CD4-positive, alpha-beta T cell treated with Interleukin-17A for 1 hour (primary cell): ENCODE results near the gene EIF4E3.
A peak's percentile ranks its signal among the peaks of the same experiment; 100 is the strongest.

Source experiments
- DNase-seq: peaks from one replicate; pipeline ENCODE4 v3.0.0-alpha.2; 2020

The EIF4E3 gene

DNA sequence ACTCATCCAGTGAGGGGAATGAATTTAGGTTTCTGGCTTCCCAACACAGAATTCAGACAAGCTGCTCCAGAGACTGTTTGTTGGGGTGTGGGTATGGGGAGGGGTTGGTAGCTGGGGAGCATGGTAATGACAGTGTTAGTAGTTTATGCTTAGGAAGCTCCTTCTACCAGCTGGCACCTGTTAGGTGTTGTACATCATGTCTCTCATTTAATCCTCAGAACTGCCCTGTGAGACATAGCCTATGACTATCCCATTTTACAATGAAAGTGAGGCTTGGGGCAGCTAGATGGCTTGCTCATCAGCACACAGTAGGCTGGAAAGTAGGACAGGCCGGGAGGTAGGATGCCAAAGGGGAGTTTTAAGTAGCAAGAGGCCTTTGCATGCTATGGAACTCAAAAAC is 2.5 kb downstream of the EIF4E3 start:
- no peak for DNase-seq

DNA sequence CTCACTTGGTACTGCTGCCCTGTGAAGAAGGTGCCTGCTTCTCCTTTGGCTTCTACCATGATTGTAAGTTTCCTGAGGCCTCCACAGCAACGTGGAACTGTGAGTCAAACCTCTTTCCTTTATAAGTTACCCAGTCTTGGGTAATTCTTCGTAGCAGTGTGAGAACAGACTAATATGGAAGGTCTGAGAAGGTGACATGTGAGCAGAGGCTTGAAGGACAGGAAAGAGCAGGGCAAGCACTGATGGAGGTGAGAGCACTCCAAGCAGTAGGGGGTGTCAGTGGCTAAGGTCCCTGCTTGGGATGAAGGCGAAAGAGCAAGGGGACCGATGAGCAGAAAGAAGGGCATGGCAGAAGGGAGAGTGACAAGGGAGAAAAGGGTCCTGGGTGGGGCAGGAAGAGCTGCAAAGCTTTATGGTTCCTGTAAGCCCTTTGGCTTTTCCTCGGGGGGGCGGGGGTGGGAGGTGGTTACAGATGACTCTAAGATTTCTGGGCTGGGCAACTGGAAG is 3.5 kb downstream of the EIF4E3 start:
- DNase-seq: peak; percentile 54

DNA sequence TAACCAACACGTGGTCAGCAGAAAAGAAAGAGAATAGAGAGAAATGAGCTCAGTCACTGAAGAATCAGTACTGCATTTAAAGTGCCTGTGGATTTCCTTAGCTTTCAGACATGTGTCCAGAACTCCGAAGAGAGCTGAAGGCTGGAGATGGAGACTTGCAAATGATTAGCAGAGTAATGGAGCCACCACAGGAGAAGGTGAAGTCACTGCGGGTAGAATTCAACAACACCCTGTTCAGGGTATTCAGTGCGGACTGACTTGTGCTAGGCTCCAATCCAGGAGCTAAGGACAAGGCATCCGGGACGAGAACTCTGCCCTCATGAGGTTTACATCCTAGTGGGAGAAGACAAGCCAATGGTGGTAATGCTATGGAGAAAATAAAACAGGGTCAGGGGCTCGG is 4.2 kb downstream of the EIF4E3 start:
- no peak for DNase-seq

DNA sequence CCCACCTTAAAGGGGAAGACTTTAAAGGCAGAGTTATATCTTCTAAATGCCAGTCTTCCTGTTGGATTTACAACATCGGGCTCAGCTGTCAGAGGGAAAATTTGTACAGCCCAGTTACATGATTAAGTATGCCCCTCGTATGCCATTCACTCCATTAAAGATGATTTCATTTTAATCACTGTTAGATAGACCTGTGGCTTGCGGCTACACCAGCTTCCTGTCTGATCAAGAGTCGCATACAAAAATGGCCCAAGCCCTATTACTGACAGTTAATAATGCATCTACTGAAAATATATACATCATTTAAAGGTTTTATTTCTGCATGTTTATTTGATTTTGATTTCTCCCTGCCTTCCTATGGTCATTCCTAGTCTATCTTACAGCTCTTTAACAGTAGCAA is 7.1 kb downstream of the EIF4E3 start:
- peak; percentile 53 for DNase-seq

DNA sequence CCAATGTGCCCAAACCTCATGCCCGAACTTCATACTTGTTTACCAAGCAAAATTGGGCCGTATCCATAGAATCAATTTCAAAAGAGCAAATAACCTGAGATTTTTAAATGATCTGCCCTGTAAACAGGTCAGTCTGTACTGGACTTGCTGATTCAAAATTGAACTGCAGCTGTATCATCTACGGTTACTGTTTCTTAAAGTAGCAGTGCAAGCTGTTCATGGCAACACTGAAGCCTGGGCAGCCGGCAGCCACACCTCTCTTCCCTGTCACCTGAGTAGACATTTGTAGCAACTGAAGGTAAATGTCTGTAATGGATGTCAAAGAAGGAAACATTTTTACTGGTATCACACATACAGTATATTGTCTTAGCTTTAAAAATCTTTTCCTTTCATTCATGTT is 10.6 kb downstream of the EIF4E3 start:
- DNase-seq: no peak

DNA sequence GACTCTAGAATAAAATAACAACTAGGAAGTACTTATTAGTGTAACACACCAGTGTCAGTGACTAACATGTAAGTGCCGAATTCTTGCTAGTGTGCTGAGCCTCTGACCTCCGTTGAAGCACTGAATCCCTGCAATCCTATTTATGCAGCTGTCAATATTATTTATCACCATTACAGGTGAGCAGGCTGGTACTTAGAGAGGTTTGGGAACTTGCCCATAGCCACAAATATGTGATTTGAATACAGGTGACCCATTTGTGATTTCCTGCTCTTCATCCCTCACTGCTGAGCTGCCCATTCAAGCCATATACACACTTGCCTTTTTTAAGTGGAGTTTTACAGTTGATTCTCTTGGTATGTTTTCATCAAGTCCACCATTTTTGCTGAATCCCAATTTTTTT is 12.2 kb downstream of the EIF4E3 start:
- DNase-seq: no peak

DNA sequence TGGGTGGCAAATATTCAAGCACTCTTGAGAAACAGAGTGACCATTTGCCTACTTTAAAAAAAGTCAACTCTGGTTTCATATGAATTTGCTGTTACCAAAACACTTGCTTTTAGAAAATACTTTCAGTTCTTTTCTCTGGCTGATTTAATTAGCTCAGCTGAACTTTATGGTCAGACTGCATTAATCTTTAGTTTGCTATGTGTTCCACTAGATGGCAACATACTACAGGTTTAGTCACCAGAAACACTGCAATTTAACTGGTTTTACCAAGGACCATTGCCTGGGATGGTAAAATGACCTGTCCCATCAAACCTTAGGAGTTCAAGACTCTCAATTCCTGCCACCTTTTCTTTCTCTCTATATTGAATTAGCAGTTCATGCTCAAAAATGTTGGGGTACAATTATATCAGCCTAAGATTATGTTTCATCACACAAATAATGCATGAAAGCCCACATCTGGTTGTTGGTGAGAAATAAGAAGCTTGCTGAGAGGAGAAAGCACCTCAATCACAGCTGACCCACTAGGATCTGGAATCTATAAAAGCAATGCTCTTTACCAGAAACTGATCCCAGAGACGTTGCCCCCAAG is 14.2 kb downstream of the EIF4E3 start:
- DNase-seq: peak; percentile 73

DNA sequence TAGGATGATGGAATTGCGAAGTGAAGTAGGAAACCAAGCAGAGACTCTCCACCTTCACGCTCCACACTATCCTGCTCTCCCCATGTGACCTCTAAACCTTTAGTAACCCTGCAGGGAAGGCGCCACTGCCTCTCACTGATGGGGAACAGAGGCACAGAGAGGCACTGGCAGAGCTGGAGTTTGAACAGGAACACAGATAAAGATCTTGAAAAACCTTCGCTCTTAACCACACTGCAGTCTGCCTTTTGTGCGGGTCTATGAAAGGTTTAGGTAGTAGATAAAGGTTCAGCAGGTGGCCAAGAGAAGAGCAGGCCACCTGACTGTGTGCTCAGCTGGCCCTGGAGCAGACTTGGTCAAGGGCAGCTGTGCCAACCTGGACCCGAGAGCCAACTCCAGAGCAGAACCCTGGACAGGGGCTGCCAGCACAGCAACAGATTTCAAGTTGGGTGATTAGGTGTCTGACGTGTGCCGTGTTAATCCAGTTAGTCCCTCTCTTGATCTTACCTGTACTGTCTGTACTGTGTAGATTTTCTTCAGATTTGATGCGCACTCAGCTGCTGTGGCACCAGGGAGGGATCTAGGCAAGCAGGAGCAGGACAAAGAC is 15.2 kb downstream of the EIF4E3 start:
- DNase-seq: peak; percentile 46

DNA sequence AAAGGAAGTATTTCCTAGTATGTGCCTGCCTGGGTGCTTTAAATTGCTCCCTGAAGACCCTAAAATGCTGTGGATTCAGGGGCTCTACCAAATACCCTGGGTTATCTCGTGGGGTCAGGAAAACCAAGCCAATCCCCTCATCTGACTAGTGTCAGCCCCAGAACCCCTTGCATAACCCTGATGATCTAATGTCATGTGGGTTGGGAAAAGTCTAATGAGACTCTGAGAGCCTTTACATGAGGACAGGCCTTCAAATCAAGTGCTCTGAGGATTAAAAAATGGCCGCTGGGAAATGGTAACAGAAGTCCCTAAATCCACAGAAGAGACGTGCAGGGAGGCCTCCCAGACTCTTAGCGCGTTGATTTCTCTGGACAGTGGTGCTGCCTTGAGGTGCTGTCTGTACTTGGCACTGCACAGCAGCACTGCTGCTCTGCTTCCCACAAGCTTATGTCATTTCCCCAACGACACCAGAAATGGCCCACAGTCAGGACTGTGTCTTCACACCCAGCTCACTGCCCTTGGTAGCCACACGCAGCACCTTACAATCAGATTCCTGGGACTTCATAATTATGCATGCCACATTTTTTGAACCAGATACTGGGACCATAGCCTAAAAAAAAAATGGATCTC is 16.6 kb downstream of the EIF4E3 start:
- no peak for DNase-seq

DNA sequence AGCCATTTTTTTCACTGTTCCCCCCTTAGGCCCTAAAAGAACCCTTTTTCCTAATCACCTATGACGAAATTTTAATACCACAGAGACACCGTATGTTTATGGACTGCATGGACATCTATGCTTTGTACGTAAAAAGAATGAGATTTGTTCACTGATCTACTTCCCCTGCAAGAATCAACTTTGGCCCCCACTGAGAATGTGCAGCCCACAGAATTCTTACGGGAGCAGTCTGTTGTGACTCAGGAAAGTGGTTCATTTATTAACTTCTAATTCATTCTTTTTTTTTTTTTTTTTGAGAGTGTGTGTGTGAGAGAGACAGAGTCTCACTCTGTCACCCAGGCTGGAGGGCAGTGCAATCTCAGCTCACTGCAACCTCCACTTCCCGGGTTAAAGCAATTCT is 17.6 kb downstream of the EIF4E3 start:
- DNase-seq: no peak

DNA sequence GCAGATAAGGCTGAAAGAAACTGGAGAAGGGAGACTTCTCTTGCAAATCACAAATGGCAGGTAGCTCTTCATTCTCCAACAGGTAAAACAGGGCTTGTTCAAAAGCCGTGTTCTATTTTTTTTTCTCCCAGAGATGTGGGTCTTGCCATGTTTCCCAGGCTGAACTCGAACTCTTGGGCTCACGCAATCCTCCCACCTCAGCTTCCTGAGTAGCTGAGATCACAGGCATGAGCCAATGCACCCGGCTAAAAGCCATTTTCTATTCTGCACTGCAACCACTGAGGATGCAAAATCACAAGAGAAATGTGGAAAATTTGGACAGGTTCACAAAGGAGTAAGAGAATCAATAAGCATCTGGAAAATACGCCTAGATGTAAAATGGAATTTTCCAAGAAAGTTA is 19.5 kb downstream of the EIF4E3 start:
- DNase-seq: no peak

DNA sequence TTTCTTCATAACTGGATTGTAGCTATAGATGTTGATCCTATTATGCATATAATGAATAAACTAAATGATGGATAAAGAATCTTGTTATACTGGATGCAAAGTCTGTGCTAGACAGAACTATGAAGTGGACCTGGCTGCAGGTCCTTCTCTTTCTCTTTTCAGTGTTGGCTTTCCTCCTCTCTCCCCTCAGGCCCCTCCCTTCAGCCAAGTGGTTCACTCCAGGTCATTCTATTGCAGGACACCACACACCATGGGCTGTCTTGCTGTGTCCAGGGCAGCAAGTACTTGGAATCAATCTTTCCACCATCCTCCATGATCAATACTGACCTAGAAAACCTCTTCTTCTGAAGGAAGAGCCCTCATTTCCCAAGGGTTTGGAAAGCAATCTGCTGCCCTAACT is 20.3 kb downstream of the EIF4E3 start:
- DNase-seq: no peak

DNA sequence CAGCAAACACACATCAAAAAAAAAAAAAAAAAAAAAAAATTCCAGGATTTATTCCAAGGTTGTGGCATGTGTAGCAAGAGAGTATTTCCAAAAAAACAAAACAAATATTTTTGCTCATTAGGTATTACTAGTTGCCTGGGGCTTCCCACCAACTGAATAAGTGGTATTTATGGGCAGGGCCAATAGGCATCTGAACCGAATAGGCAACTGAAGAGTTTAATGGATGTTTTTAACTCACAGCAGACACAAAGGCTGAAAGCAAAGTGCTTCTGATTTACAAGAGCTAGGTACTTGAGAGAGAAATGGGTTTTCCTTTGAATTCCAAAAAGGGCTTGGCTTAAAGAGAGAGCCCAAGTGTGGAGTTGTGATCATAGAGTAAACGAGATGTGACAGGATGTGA is 21.4 kb downstream of the EIF4E3 start:
- DNase-seq: no peak

DNA sequence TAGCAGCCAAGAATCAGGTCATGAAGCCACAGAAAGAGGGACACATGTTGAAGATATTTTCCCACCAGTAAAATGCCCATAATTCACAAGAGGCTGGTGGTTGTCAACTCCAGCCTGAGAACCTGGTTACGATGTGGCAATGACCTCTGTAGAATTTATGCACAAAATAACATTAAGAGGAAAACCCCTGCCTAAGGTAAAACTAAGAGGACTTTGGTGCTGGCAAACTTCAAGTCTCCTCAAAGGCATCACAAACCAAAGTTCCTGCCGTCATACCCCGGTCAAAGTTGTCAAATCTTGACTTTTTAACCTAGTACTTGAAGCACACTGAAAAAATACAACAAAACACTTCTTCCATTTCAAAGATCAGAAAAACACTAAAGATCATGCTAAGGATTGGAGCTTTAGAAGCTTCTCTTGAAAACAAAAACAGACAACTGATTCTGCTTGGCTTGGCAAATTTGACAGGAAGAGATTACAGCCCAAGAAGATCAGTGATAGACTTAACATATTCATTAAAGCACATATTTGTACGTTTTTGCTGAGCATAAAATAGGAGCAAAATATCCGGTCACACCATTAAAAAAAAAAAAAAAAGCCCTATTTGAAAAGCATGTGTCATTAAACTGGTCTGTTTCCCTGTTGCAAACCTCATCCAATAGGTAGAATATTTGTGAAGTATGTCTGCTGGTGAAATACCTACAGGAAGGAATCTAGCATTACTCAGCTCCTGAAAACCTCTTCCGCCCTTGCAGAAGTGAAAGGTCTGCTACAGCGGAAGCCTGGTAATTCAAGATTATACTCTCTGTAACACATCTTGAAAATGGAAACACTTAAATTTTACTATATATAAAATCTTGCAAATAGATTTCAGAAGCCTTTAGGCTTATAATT is 22.8 kb downstream of the EIF4E3 start:
- DNase-seq: peak; percentile 58

DNA sequence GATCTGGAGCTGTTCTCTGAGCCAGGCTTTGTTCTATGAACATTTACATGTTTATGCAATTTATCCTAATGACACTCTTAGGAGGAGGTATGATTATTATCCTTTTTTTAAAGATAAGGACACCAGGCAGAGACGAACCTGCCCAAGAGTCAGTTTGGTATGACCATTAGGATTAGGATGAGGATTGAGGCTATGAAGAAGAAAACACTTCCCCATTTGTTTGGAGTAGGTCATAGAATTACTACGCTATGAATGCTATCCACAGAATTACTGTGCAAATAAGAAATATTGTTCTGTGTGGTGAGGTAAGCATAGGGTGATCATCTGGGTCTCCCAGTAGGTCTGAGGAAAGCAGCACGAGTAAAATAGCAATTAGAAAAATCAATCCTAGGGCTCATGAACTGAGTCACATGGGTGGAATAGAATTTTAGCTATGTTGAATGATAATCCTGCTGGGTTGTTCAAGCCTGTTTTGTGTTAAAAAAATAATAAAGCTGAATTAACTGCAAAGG is 23.9 kb downstream of the EIF4E3 start:
- no peak for DNase-seq

DNA sequence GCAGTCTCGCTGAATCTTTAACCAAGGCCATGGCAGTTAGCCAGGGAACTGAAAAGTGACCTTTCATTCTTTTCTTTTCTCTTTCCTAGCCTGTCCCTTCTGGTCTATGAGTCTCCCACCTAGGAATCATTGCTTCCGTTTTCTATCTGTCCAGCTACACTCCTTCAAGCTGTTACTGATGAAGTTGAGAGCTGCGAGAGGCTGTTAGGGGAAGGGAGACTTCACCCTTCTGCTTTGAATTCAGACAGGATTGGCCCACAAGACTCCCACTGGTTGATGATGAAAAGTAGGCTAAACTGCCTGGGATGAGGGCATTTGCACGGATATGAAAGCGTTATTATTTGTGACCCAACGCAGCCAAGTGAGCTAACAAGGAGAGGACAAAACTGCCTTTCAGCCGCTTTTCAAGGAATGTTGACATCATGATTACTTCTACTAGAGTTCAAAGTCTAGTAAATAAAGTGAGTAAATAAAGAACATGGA is 30.2 kb downstream of the EIF4E3 start:
- no peak for DNase-seq

DNA sequence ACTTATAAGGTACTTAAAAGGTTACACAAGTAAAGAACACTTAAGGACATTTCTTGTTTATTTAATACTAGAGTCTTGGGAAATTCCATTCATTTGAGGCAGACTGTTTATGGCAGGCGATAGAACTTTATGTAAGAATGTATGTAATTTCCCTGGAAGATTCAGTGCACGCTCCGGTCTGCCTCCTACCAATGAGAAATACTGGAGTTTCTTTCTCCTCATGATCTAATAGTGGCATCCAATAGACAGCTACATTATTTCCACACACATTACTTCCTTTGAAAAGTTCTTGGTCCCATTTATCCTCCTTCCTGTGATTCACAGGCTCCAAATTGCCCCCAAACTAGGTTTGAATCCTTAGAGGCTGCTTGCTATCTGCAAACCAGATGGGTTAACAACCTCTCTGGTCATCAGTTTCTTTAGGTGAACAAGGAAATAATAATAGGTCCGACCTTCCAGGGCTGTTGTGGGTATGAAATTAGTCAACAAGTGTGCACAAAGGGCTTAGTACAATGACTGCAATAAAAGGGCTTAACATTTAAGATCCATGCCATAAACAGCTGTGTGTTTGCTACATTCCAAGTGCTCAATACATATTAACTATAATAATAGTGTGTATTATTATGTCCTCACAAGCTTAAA is 30.7 kb downstream of the EIF4E3 start:
- DNase-seq: no peak

DNA sequence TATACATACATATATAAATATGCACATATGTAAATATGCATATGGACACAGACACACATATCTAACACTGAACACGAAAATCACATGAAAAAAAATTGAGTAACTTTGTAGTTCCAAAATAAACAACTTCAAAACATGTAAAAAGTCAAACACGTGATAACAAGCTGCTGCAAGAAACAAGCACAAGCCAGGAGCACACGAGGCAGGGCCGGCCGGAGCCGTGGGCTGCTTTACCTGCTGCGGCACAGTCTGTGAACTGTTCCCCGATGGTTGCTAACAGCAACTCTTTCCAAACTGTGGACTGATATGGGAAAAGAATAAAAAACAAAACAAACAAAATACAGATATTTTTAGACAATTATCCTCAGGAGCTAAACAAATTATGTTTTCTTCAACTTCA is 31.6 kb downstream of the EIF4E3 start:
- no peak for DNase-seq

DNA sequence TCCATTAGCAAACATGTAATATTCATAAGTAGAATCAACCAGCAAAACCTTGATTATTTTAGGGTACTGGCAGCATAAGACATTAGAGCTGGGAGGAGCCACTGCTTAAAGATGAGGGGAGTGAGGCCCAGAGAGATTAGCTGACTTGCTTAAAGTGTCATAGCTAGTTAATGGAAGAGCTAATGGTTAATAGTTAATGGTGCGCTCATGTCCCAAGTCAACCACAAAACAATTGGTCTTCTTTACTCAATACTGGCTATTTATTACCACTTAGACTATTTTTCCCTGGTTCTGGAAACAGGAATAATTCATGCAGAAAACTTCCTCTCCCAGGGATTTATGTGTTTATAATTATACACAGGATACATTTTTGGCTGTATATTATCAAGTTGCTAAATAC is 33.1 kb downstream of the EIF4E3 start:
- no peak for DNase-seq

DNA sequence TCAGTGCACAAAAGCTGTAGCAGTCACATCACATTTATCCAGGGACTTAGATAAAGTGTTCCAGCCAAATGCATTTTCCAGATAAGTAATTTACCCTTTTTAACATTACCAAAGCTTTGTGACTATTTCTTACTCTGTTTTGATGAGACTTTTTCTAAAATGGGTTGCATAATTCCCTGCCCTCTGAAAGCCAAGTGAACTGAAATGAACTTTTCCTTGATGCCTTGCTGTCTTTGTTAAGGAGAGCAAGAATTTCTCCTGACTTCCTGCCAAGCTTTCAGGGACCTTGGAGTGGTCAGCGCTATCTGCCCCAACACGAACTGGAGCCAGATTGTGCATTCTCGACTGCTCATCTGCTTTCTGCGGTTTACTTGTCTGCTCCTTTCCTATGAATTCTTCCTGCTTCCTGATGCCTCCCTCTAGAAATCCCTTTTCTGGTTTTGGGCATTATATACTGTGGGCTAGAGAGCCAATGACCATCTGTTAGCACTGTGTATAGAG is 34.8 kb downstream of the EIF4E3 start:
- no peak for DNase-seq

DNA sequence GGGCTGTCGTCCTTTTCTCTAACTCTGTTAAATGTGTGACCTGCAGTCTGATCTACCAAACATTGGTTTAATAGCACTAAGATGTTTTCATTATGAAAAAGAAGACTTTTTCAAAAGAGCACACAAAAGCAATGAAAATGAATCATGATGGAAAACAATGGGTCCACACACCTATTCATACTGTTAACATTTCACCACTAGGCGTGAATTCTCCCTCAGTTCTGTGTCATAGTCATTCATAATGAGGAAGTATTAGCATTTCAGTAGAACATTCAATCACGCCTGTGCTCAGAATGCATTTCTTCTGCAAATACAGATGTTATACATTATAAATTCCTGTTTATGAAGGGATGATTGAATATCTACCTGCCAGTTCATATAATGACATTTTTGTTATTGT is 35.9 kb downstream of the EIF4E3 start:
- no peak for DNase-seq

DNA sequence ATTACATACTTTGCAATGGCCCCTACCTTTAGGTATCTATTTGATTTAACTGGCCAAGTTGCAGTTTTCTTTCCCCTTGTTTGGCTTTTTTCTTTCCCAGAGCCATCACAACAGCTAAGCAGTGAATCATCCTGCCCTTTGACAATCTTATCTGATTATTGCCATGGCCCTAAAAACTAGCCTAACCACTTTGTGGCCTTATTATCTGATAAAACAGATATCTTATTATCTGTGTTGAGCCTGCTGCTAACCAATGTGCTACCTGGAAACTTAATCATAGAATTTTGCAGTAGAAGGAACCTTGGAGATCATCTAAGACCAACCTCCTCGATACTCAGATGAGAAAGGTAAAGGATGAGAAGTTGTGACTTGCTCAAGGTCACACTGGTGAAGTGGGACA is 37.1 kb downstream of the EIF4E3 start:
- DNase-seq: no peak

DNA sequence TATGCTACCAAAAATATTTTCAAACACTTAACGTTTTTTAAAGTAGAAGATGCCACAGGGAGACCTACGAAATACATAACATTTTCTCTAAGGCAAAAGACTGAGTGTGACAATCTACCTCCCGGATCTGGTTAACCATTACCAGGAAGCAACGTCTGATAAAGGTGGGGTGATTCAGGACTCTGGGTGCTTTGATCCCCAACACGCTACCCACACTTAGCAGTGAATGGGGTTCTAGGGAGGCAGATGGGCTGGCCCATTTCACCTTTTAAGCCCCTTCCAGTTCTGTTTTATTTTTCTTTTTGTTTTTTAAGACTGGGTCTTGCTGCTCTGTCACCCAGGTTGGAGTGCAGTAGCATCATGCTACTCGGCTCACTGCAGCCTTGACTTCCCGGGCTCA is 39.5 kb downstream of the EIF4E3 start:
- no peak for DNase-seq
